DOHH2 (cell line): Measurements from ENCODE around the gene BTBD16.

Experiments
- H3F3A ChIP-seq: fragments of 200-600 bp; sonication (generic), shearing (Covaris generic); 2 replicates; pipeline ENCODE4 v1.6.0; 2016; ENCODE audit warnings: antibody characterized with exemption, mild to moderate bottlenecking; ENCODE audit not compliant: control insufficient read depth, insufficient read depth
- H3K27ac ChIP-seq: fragments of 200-600 bp; sonication (generic); 2 replicates; pipeline ENCODE4 v1.5.1; 2014; ENCODE audit warnings: low read depth, mild to moderate bottlenecking, low read length, moderate library complexity
- H3K27me3 ChIP-seq: fragments of 200-600 bp; sonication (generic); 2 replicates; pipeline ENCODE4 v1.6.1; 2014; ENCODE audit warnings: mild to moderate bottlenecking, low read length, mixed read lengths; ENCODE audit not compliant: control insufficient read depth
- H3K36me3 ChIP-seq: fragments of 200-600 bp; sonication (generic); 2 replicates; pipeline ENCODE4 v1.6.1; 2014; ENCODE audit warnings: mild to moderate bottlenecking, low read length, moderate library complexity, mixed read lengths; ENCODE audit not compliant: control insufficient read depth
- H3K4me1 ChIP-seq: fragments of 200-600 bp; sonication (generic); 2 replicates; pipeline ENCODE4 v1.6.1; 2014; ENCODE audit warnings: mild to moderate bottlenecking, low read length, mixed read lengths; ENCODE audit not compliant: control insufficient read depth
- H3K4me2 ChIP-seq: fragments of 200-600 bp; sonication (generic); 2 replicates; pipeline ENCODE4 v1.6.0; 2014; ENCODE audit warnings: mild to moderate bottlenecking, low read length, moderate library complexity
- H3K4me3 ChIP-seq: fragments of 200-600 bp; sonication (generic); 2 replicates; pipeline ENCODE4 v1.5.1; 2014; ENCODE audit warnings: mild to moderate bottlenecking, low read length, mixed read lengths
- H3K79me2 ChIP-seq: fragments of 200-600 bp; sonication (generic); 2 replicates; pipeline ENCODE4 v1.6.1; 2014; ENCODE audit warnings: mild to moderate bottlenecking, low read length, mixed read lengths; ENCODE audit not compliant: control insufficient read depth
- H3K9me2 ChIP-seq: fragments of 200-600 bp; sonication (generic); replicated peaks from 2 replicates; pipeline ENCODE4 v1.6.1; 2014; ENCODE audit warnings: mild to moderate bottlenecking, low read length, mixed read lengths; ENCODE audit not compliant: control insufficient read depth
- H3K9me3 ChIP-seq: fragments of 200-600 bp; sonication (generic); 2 replicates; pipeline ENCODE4 v1.6.1; 2014; ENCODE audit warnings: antibody characterized with exemption, low read length, mixed read lengths; ENCODE audit not compliant: control insufficient read depth, insufficient read depth
- H4K20me1 ChIP-seq: fragments of 200-600 bp; sonication (generic); 2 replicates; pipeline ENCODE4 v1.6.0; 2014; ENCODE audit warnings: low read depth, mild to moderate bottlenecking, antibody characterized with exemption, low read length, moderate library complexity; ENCODE audit not compliant: control insufficient read depth, insufficient read depth
- CTCF ChIP-seq: fragments of 200-600 bp; sonication (generic); IDR thresholded peaks from one replicate; pipeline ENCODE4 v1.5.1; 2014; ENCODE audit warnings: antibody characterized with exemption, mild to moderate bottlenecking, low read depth, low read length; ENCODE audit not compliant: poor library complexity, severe bottlenecking
- EZH2phosphoT487 ChIP-seq: fragments of 200-600 bp; sonication (generic); IDR thresholded peaks from 2 replicates; pipeline ENCODE4 v1.6.1; 2017; ENCODE audit warnings: borderline replicate concordance, mild to moderate bottlenecking, antibody characterized with exemption, low read length, moderate library complexity, mixed read lengths

BTBD16 gene

GRCh38 chr10:122348935-122349361, 77.9 kb downstream of the BTBD16 start:
- Histone ChIP-seq H3K79me2 (no peaks in the 10 kb centered on the region), H3K4me2 (peak overlapping the region; percentile 60), H3F3A (no peaks in the 10 kb centered on the region; the same call in 1 of the 2 replicates), H3K9me2 (no peaks in the 10 kb centered on the region), H3K4me1 (peaks cover 30% of the 10 kb centered on the region), H4K20me1 (no peaks in the 10 kb centered on the region), H3K9me3 (no peaks in the 10 kb centered on the region), H3K4me3 (peak overlapping the region; percentile 45), H3K27ac (peak overlapping the region; percentile 45; the same call in 1 of the 2 replicates), H3K36me3 (no peaks in the 10 kb centered on the region), H3K27me3 (peaks cover 6% of the 10 kb centered on the region; the same call in 1 of the 2 replicates)
- no peak for TF ChIP-seq CTCF
- TF ChIP-seq EZH2phosphoT487 = no peak

- H3K36me3 ChIP-seq = no peaks in the 10 kb centered on the region
- peaks cover 29% of the 10 kb centered on the region for H3K4me1 ChIP-seq
- no peak for TF ChIP-seq CTCF
- no peak for TF ChIP-seq EZH2phosphoT487
- H3K79me2 ChIP-seq = no peaks in the 10 kb centered on the region
- no peak overlapping the region for H3K27ac ChIP-seq
- peaks cover 6% of the 10 kb centered on the region; the same call in 1 of the 2 replicates for H3K27me3 ChIP-seq
- H3K9me2 ChIP-seq = no peaks in the 10 kb centered on the region
- no peaks in the 10 kb centered on the region; the same call in 1 of the 2 replicates for H3F3A ChIP-seq
- no peak overlapping the region for H3K4me2 ChIP-seq
- H3K4me3 ChIP-seq = no peak overlapping the region
- no peaks in the 10 kb centered on the region for H4K20me1 ChIP-seq
- H3K9me3 ChIP-seq = no peaks in the 10 kb centered on the region
These were observed 78.8 kb downstream of the BTBD16 start for GRCh38 chr10:122349758-122350369.

- no peaks in the 10 kb centered on the region for H3K79me2 ChIP-seq
- TF ChIP-seq CTCF (no peak), EZH2phosphoT487 (no peak)
- no peaks in the 10 kb centered on the region; the same call in 1 of the 2 replicates for H3F3A ChIP-seq
These were observed 79.8 kb downstream of the BTBD16 start for GRCh38 chr10:122350893-122351292.

More at GRCh38 chr10:122350893-122351292, 79.8 kb downstream of the BTBD16 start:
- no peak overlapping the region for H3K27ac ChIP-seq
- no peak overlapping the region for H3K4me3 ChIP-seq
- peaks cover 29% of the 10 kb centered on the region for H3K4me1 ChIP-seq
- H4K20me1 ChIP-seq = no peaks in the 10 kb centered on the region
- H3K4me2 ChIP-seq = no peak overlapping the region
- no peaks in the 10 kb centered on the region for H3K9me3 ChIP-seq
- H3K9me2 ChIP-seq = no peaks in the 10 kb centered on the region
- peaks cover 6% of the 10 kb centered on the region; the same call in 1 of the 2 replicates for H3K27me3 ChIP-seq
- H3K36me3 ChIP-seq = no peaks in the 10 kb centered on the region
